Measurements from ENCODE around the gene WASF2. TPM values are rescaled to one million over a fixed set of nuclear protein-coding genes. Genes with fewer than 3 reads are reported as not detected.

The WASF2 gene
- total and polyA plus RNA-seq, 2 of the 13 experiments (the other 11 are each of a cell fraction or from before 2014, with no cell fraction given) = 10.4 to 27.7 TPM

DNA sequence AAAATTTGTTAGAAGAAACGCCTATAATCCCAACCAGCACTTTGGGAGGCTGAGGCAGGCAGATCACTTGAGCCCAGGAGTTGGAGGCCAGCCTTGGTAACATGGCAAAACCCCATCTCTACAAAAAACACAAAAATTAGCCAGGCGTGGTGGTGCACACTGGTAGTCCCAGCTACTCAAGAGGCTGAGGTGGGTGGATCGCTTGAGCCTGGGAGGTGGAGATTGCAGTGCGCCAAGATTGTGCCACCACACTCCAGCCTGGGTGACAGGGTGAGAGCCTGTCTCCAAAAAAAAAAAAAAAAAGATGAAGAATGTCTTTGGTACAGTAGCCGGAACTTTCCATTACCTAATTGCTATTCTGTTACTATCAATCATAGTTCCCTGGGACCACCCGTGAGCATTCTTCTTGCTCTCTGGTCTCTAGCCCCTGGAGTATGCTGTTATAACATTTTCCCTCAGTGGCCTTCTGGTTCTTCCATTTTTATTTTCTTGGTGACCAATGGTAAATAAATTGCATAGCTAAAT, 43.4 kb downstream of the WASF2 start:
- H3K4me3 ChIP-seq (replicated peaks in 1 of 3; ENCODE audit: insufficient read depth in 1 of 3, low read depth in 2 of 3, low read length in 3 of 3) = no peak overlapping the region
- POLR2A ChIA-PET = no interaction called here
- TF ChIP-seq ZNF337 (CRISPR knock-in tag; IDR thresholded peaks at IDR 0.05; ENCODE audit: borderline replicate concordance, low read depth) = no peak
- H3K4me1 ChIP-seq (ENCODE audit: insufficient read depth, low read length) = peaks cover 7% of the 10 kb centered on the region
- peaks cover 0 to 13% of the 10 kb centered on the region in 2 experiments; a peak in 2 of 5 replicates for H3K36me3 ChIP-seq (replicated peaks in 1 of 2; ENCODE audit: control insufficient read depth in 1 of 2, insufficient read depth in 2 of 2, low read length in 2 of 2)
- H2AFZ ChIP-seq (ENCODE audit: low read length) = no peak overlapping the region
- 98% methylated on average over 6 of the region's 6 CpGs for WGBS (ENCODE audit: low lambda C conversion rate)
- BruUV-seq (replicated peaks) = no TSS peak
- DNase-seq (ENCODE audit: low spot score) = no peak
- peaks cover 25% of the 10 kb centered on the region for H3K79me2 ChIP-seq (ENCODE audit: insufficient read depth, low read length)
- ATAC-seq = no peak
- intact Hi-C loops (cut with micrococcal nuclease; ENCODE audit: unreplicated experiment) (no loop called here), in situ Hi-C loops (cut with HindIII; ENCODE audit: extremely low pct_ligation_motif_present, low pct_unique_long_range_greater_than_20kb) (no loop called here)
- H3K9me3 ChIP-seq (ENCODE audit: low read length) = no peaks in the 10 kb centered on the region
- no peak overlapping the region for H3K9ac ChIP-seq (ENCODE audit: insufficient read depth, low read depth, low read length)
- peaks cover 9% of the 10 kb centered on the region; the same call in 1 of the 2 replicates for H4K20me1 ChIP-seq (ENCODE audit: insufficient read depth, low read length)
- H3K27ac ChIP-seq (ENCODE audit: extremely low read length, insufficient read depth, low read length) = no peak overlapping the region
- no peak overlapping the region for H3K4me2 ChIP-seq (ENCODE audit: low read depth, low read length)
- no peak for FAIRE-seq
- H3K27me3 ChIP-seq (ENCODE audit: control insufficient read depth in 1 of 2, insufficient read depth in 2 of 2, low read length in 2 of 2) = no peaks in the 10 kb centered on the region
- CTCF ChIA-PET (ENCODE audit: low intra/inter-chr PET ratio, low total read pairs) = no interaction called here

DNA sequence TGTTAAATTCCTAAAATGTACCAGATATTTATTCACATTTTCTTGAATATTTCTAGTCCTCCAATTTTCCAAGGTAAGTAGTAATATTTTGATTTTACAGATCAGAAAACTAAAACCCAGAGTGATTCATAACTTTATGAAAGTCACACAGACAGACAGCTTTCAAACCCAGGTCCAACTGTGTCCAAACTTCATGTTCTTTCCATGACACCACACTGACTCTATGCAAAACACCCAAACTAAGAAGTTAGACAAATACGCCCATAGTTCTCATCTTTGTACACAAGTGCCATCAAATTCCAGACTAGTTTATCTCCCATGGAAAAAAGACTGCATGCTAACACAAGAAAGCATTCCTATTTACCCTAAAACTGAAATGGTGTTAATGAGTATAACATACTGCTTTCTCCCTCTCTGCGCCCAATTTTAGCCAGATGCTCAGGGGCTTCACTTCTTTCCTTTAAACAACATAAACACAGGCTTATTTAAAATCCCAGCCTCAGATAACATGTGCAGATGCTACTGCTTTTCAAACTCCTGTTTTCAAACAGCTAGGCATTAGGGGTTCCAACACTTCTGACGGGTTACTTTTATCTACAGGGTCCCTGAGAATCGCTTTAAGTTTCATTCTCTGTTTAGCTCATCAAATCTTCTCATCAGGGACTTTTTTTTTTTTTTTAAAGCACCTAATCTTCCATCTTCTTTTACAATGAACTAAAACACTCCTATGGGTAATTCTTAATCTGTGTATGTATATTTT, 44.6 kb downstream of the WASF2 start:
- POLR2A ChIA-PET = no interaction called here
- WGBS (ENCODE audit: low lambda C conversion rate) = 95% methylated on average over 4 of the region's 4 CpGs
- TF ChIP-seq USF2 (IDR thresholded peaks at IDR 0.05; ENCODE audit: low read depth, low read length) (no peak), USF2 (CRISPR knock-in tag; IDR thresholded peaks at IDR 0.05; ENCODE audit: borderline replicate concordance) (no peak), ARID2 (CRISPR knock-in tag; IDR thresholded peaks at IDR 0.05; ENCODE audit: borderline replicate concordance) (no peak), ZC3H13 (CRISPR knock-in tag; IDR thresholded peaks at IDR 0.05) (no peak), SAP130 (CRISPR knock-in tag; IDR thresholded peaks at IDR 0.05; ENCODE audit: low read depth) (no peak), ZNF124 (CRISPR knock-in tag; IDR thresholded peaks at IDR 0.05) (no peak), ZNF138 (CRISPR knock-in tag; IDR thresholded peaks at IDR 0.05; ENCODE audit: low read depth) (no peak), TEAD3 (CRISPR knock-in tag; optimal IDR thresholded peaks at IDR 0.05; ENCODE audit: borderline replicate concordance) (no peak), U2AF1 (optimal IDR thresholded peaks at IDR 0.05; ENCODE audit: low read depth, low read length) (no peak), RFXAP (CRISPR knock-in tag; IDR thresholded peaks at IDR 0.05; ENCODE audit: borderline replicate concordance) (no peak), ELF1 (CRISPR knock-in tag; IDR thresholded peaks at IDR 0.05) (no peak), GTF2F1 (IDR thresholded peaks at IDR 0.05; ENCODE audit: low read length) (no peak)
- TF ChIP-seq, protein P1, sequence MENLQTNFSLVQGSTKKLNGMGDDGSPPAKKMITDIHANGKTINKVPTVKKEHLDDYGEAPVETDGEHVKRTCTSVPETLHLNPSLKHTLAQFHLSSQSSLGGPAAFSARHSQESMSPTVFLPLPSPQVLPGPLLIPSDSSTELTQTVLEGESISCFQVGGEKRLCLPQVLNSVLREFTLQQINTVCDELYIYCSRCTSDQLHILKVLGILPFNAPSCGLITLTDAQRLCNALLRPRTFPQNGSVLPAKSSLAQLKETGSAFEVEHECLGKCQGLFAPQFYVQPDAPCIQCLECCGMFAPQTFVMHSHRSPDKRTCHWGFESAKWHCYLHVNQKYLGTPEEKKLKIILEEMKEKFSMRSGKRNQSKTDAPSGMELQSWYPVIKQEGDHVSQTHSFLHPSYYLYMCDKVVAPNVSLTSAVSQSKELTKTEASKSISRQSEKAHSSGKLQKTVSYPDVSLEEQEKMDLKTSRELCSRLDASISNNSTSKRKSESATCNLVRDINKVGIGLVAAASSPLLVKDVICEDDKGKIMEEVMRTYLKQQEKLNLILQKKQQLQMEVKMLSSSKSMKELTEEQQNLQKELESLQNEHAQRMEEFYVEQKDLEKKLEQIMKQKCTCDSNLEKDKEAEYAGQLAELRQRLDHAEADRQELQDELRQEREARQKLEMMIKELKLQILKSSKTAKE (CRISPR knock-in tag; IDR thresholded peaks at IDR 0.05; ENCODE audit: borderline replicate concordance) = no peak

More for the DNA sequence above, 44.6 kb downstream of the WASF2 start:
- H3K4me3 ChIP-seq (replicated peaks in 1 of 3; ENCODE audit: insufficient read depth in 1 of 3, low read depth in 2 of 3, low read length in 3 of 3) = no peak overlapping the region
- H3K4me1 ChIP-seq (ENCODE audit: insufficient read depth, low read length) = peaks cover 7% of the 10 kb centered on the region
- peaks cover 25% of the 10 kb centered on the region for H3K79me2 ChIP-seq (ENCODE audit: insufficient read depth, low read length)
- intact Hi-C loops (cut with micrococcal nuclease; ENCODE audit: unreplicated experiment) (no loop called here), in situ Hi-C loops (cut with HindIII; ENCODE audit: extremely low pct_ligation_motif_present, low pct_unique_long_range_greater_than_20kb) (no loop called here)
- CTCF ChIA-PET (ENCODE audit: low intra/inter-chr PET ratio, low total read pairs) = no interaction called here
- H3K4me2 ChIP-seq (ENCODE audit: low read depth, low read length) = no peak overlapping the region
- BruUV-seq (replicated peaks) = no TSS peak
- H3K9me3 ChIP-seq (ENCODE audit: low read length) = no peaks in the 10 kb centered on the region
- H3K27me3 ChIP-seq (ENCODE audit: control insufficient read depth in 1 of 2, insufficient read depth in 2 of 2, low read length in 2 of 2) = no peaks in the 10 kb centered on the region
- FAIRE-seq = no peak
- no peak overlapping the region for H3K27ac ChIP-seq (ENCODE audit: extremely low read length, insufficient read depth, low read length)
- H3K9ac ChIP-seq (ENCODE audit: insufficient read depth, low read depth, low read length) = no peak overlapping the region
- no peak overlapping the region for H2AFZ ChIP-seq (ENCODE audit: low read length)
- ATAC-seq = no peak
- peaks cover 0 to 13% of the 10 kb centered on the region in 2 experiments; a peak in 3 of 5 replicates for H3K36me3 ChIP-seq (replicated peaks in 1 of 2; ENCODE audit: control insufficient read depth in 1 of 2, insufficient read depth in 2 of 2, low read length in 2 of 2)
- peak; percentile 14 for DNase-seq (ENCODE audit: low spot score)
- H4K20me1 ChIP-seq (ENCODE audit: insufficient read depth, low read length) = 0 out of 2 replicates have a peak, but pooled peaks cover 9% of the 10 kb centered on the region
